ENCODE data around the gene ACER3. TPM values are rescaled to one million over a fixed set of nuclear protein-coding genes. Genes with fewer than 3 reads are reported as not detected.
"Not testable (repeated sequence)": the region's sequence is repeated elsewhere in the genome, so short reads cannot be mapped to it uniquely, and the experiment has no call there.

The ACER3 gene
- total RNA-seq, 1 experiment from 2014 or later = 10.7 TPM

DNA sequence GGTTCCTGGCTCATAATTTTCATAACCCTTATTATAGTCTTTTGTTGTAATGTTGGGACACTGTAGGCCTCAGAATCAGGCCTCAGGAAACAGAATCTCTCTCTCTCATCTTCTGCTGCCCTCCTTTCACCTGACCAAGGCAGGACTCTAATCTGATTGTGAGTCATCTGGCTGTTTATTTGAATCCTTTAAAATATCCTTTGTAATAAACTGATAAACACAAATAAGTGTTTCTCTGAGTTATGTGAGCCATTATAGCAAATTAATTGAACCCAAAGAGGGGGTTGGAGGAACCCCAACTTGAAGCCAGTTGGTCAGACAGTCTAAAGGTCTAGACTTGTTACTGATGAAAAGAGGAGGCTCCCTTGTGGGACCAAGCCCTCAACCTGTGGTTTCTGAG is 30.6 kb downstream of the ACER3 start:
- no peak overlapping the region for H3K27ac ChIP-seq (ENCODE audit: low read length)
- DNase-seq = no peak
- no peaks in the 10 kb centered on the region for H3K4me1 ChIP-seq (ENCODE audit: low read length)
- H3K36me3 ChIP-seq (ENCODE audit: insufficient read depth, low read length) = no peaks in the 10 kb centered on the region
- H3K9me2 ChIP-seq (replicated peaks; ENCODE audit: insufficient read depth, low read length) = no peaks in the 10 kb centered on the region
- no peak overlapping the region for H3K9ac ChIP-seq (ENCODE audit: low read length)
- no peak overlapping the region for H3K4me3 ChIP-seq (ENCODE audit: low read length)
- no peak overlapping the region for H2AFZ ChIP-seq (ENCODE audit: low read length)
- H3K4me2 ChIP-seq (ENCODE audit: low read depth, low read length, poor library complexity, severe bottlenecking) = no peak overlapping the region
- H4K20me1 ChIP-seq (ENCODE audit: insufficient read depth, low read depth, low read length) = 0 out of 2 replicates have a peak, but pooled peaks cover 14% of the 10 kb centered on the region
- H3K9me3 ChIP-seq (ENCODE audit: low read length) = no peaks in the 10 kb centered on the region
- no peaks in the 10 kb centered on the region for H3K79me2 ChIP-seq (ENCODE audit: low read length)
- no peaks in the 10 kb centered on the region for H3K27me3 ChIP-seq (ENCODE audit: low read length)

DNA sequence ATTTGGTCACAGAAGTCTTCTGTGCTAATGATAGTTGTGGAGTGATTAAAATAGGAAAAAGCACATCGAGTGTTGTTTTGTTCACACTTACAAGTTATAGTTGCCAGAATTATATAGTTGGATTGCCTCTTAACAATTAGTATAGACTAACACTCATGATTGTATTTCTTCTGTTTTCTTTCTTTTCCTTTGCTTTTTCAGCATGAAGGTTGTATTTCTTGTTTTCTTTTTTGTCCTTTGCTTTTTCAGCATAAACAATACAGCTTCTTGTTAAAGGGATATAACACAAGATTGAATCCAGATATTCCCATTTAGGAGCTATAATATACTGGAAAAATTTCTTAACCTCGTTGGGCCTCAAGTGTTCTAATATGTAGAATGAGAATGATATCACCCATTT is 31.1 kb downstream of the ACER3 start:
- H3K4me2 ChIP-seq (ENCODE audit: low read depth, low read length, poor library complexity, severe bottlenecking) = no peak overlapping the region
- DNase-seq = no peak

DNA sequence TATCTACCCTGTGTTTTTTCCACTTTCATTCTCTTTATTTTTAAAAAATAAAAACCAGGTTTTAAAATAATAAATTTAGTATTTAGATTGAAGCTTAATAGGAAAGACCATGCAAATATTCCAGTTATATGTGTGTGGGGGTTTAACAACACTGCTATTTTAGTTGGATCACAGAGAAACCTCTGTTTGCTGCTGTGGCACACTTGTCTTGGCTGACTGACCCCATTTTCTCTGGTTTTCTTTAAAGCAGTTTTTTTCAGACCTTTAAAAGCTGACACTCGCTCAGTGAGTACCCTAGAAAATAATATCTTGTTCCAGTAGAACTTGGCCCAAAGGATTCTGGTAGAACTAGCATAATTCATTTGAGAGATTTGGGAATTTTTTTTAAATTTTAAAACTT is 31.6 kb downstream of the ACER3 start:
- Histone ChIP-seq H3K27ac (ENCODE audit: low read length) (no peak overlapping the region), H3K4me2 (ENCODE audit: low read depth, low read length, poor library complexity, severe bottlenecking) (no peak overlapping the region), H3K4me3 (ENCODE audit: low read length) (no peak overlapping the region), H3K9ac (ENCODE audit: low read length) (no peak overlapping the region), H3K9me2 (replicated peaks; ENCODE audit: insufficient read depth, low read length) (no peaks in the 10 kb centered on the region), H3K9me3 (ENCODE audit: low read length) (no peaks in the 10 kb centered on the region), H4K20me1 (ENCODE audit: insufficient read depth, low read depth, low read length) (0 out of 2 replicates have a peak, but pooled peaks cover 10% of the 10 kb centered on the region), H3K4me1 (ENCODE audit: low read length) (no peaks in the 10 kb centered on the region), H2AFZ (ENCODE audit: low read length) (no peak overlapping the region), H3K79me2 (ENCODE audit: low read length) (no peaks in the 10 kb centered on the region), H3K27me3 (ENCODE audit: low read length) (no peaks in the 10 kb centered on the region), H3K36me3 (ENCODE audit: insufficient read depth, low read length) (no peaks in the 10 kb centered on the region)
- DNase-seq = no peak

More for the DNA sequence above, 31.1 kb downstream of the ACER3 start:
- H2AFZ ChIP-seq (ENCODE audit: low read length) = no peak overlapping the region
- no peak overlapping the region for H3K9ac ChIP-seq (ENCODE audit: low read length)
- H3K4me3 ChIP-seq (ENCODE audit: low read length) = no peak overlapping the region
- no peaks in the 10 kb centered on the region for H3K27me3 ChIP-seq (ENCODE audit: low read length)
- H3K9me2 ChIP-seq (replicated peaks; ENCODE audit: insufficient read depth, low read length) = no peaks in the 10 kb centered on the region
- H3K9me3 ChIP-seq (ENCODE audit: low read length) = no peaks in the 10 kb centered on the region
- no peaks in the 10 kb centered on the region for H3K79me2 ChIP-seq (ENCODE audit: low read length)
- no peak overlapping the region for H3K27ac ChIP-seq (ENCODE audit: low read length)
- H3K4me1 ChIP-seq (ENCODE audit: low read length) = no peaks in the 10 kb centered on the region
- no peaks in the 10 kb centered on the region for H3K36me3 ChIP-seq (ENCODE audit: insufficient read depth, low read length)
- 0 out of 2 replicates have a peak, but pooled peaks cover 10% of the 10 kb centered on the region for H4K20me1 ChIP-seq (ENCODE audit: insufficient read depth, low read depth, low read length)

DNA sequence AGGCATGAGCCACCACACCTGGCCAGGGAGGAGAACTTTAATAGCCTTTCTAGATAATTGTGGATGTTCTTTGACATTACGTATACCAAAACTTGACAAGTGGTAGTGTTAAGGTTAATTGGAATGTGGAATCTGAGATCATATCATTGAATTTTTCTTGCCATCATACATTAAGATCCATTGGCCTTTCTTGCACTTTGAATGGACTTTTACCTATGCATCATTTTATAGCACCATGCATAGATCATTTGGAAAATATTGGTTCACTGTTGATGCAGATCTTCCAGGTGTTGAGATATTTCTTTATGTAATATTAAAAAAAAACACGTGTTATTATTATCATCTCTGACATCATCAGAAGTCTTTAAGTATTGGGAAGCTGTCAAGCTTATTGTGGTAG is 36.5 kb downstream of the ACER3 start:
- no peak overlapping the region for H3K4me3 ChIP-seq (ENCODE audit: low read length)
- H2AFZ ChIP-seq (ENCODE audit: low read length) = no peak overlapping the region
- no peaks in the 10 kb centered on the region for H3K9me3 ChIP-seq (ENCODE audit: low read length)
- H3K4me1 ChIP-seq (ENCODE audit: low read length) = no peaks in the 10 kb centered on the region
- no peak overlapping the region for H3K9ac ChIP-seq (ENCODE audit: low read length)
- H3K36me3 ChIP-seq (ENCODE audit: insufficient read depth, low read length) = no peaks in the 10 kb centered on the region
- H4K20me1 ChIP-seq (ENCODE audit: insufficient read depth, low read depth, low read length) = 0 out of 2 replicates have a peak, but pooled peaks cover 3% of the 10 kb centered on the region
- no peaks in the 10 kb centered on the region for H3K27me3 ChIP-seq (ENCODE audit: low read length)
- no peak for DNase-seq
- no peak overlapping the region for H3K27ac ChIP-seq (ENCODE audit: low read length)
- no peaks in the 10 kb centered on the region for H3K79me2 ChIP-seq (ENCODE audit: low read length)
- no peak overlapping the region for H3K4me2 ChIP-seq (ENCODE audit: low read depth, low read length, poor library complexity, severe bottlenecking)
- H3K9me2 ChIP-seq (replicated peaks; ENCODE audit: insufficient read depth, low read length) = no peaks in the 10 kb centered on the region

DNA sequence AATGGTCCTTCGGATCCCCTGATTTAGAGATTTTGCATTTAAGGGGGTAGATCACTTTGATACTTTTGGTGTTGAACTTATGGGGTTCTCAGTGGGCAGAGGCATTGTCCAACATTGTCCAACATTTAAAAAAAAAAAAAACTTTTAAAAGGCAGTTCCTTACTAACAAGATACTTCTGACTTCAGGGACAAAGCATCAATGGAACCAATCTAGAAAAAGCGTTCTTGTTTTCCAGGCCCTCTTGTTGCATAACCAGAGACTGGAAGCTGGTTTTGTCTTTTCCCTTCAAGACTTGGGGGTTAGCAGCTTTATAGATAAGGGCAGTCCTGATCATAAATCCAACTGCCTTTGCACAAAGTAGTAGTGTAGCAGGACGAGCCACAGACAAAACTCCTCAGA is 40.4 kb downstream of the ACER3 start:
- H4K20me1 ChIP-seq (ENCODE audit: insufficient read depth, low read depth, low read length) = no peaks in the 10 kb centered on the region
- H3K36me3 ChIP-seq (ENCODE audit: insufficient read depth, low read length) = no peaks in the 10 kb centered on the region
- H3K9me3 ChIP-seq (ENCODE audit: low read length) = no peaks in the 10 kb centered on the region
- no peak overlapping the region for H3K4me2 ChIP-seq (ENCODE audit: low read depth, low read length, poor library complexity, severe bottlenecking)
- no peak overlapping the region for H3K9ac ChIP-seq (ENCODE audit: low read length)
- no peak overlapping the region for H3K4me3 ChIP-seq (ENCODE audit: low read length)
- no peaks in the 10 kb centered on the region for H3K4me1 ChIP-seq (ENCODE audit: low read length)
- no peak overlapping the region for H2AFZ ChIP-seq (ENCODE audit: low read length)
- no peaks in the 10 kb centered on the region for H3K79me2 ChIP-seq (ENCODE audit: low read length)
- no peaks in the 10 kb centered on the region for H3K9me2 ChIP-seq (replicated peaks; ENCODE audit: insufficient read depth, low read length)
- DNase-seq = no peak
- no peak overlapping the region for H3K27ac ChIP-seq (ENCODE audit: low read length)
- no peaks in the 10 kb centered on the region for H3K27me3 ChIP-seq (ENCODE audit: low read length)

DNA sequence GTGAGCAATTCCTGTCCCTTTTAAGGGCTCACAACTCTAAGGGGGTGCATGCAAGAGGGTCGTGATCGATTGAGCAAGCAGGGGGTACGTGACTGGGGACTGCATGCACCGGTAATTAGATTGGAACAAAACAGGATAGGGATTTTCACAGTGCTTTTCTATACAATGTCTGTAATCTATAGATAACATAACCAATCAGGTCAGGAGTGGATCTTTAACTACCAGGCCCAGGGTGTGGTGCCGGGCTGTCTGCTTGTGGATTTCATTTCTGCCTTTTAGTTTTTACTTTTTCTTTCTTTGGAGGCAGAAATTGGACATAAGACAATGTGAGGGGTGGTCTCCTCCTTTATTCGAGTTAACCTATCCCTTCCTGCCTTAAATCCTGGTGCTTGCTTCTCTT is 40.9 kb downstream of the ACER3 start:
- H3K36me3 ChIP-seq (ENCODE audit: insufficient read depth, low read length); H3K4me1 ChIP-seq (ENCODE audit: low read length); H3K4me2 ChIP-seq (ENCODE audit: low read depth, low read length, poor library complexity, severe bottlenecking); H4K20me1 ChIP-seq (ENCODE audit: insufficient read depth, low read depth, low read length); H3K9ac ChIP-seq (ENCODE audit: low read length); H3K27ac ChIP-seq (ENCODE audit: low read length); H3K4me3 ChIP-seq (ENCODE audit: low read length); H3K79me2 ChIP-seq (ENCODE audit: low read length); H3K9me3 ChIP-seq (ENCODE audit: low read length); DNase-seq; H3K9me2 ChIP-seq (replicated peaks; ENCODE audit: insufficient read depth, low read length); H2AFZ ChIP-seq (ENCODE audit: low read length); H3K27me3 ChIP-seq (ENCODE audit: low read length): not testable (repeated sequence)

DNA sequence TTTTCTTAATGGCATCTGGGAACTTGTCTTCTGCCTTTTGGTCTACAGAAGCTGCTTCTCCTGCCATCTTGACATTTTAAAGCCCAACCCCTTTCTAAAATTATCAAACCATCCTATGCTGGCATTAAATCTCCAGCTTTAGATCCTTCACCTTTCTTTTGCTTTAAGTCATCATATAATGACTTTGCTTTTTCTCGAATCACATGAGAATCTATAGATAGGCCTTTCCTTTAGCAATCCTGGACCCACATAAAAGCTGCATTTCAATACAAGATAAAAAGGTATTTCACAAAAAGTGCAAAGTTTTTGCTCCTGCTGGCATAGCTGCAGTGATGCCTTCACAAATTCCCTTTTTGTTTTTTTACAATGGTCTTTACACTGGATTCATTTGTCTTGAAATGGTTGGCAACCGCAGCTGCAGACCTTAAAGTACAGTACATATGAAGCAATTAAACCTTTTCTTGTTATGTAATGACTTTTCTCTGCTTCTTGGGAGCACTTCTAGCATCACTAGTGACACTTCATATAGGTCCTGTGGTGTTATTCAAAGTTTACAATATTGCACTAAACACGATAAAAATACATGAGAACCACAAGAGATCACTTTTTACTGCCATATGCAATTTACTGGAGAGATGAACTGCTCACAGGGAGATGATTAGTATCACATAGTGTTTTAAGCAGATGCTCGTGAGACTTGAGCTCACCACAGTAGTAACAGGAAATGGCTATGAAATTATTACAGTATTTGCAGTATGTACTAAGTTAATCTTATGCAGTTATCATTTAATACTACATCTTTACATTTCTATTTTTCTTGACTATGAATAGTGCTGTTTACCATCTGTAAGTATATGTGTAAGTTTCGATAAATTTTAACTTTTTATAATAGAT is 41.6 kb downstream of the ACER3 start:
- Histone ChIP-seq H4K20me1 (ENCODE audit: insufficient read depth, low read depth, low read length) (no peaks in the 10 kb centered on the region), H3K4me1 (ENCODE audit: low read length) (no peaks in the 10 kb centered on the region), H3K9me3 (ENCODE audit: low read length) (no peaks in the 10 kb centered on the region), H3K4me3 (ENCODE audit: low read length) (no peak overlapping the region), H3K27ac (ENCODE audit: low read length) (no peak overlapping the region), H3K9ac (ENCODE audit: low read length) (no peak overlapping the region), H3K36me3 (ENCODE audit: insufficient read depth, low read length) (no peaks in the 10 kb centered on the region), H3K27me3 (ENCODE audit: low read length) (no peaks in the 10 kb centered on the region), H3K4me2 (ENCODE audit: low read depth, low read length, poor library complexity, severe bottlenecking) (no peak overlapping the region), H3K79me2 (ENCODE audit: low read length) (no peaks in the 10 kb centered on the region), H3K9me2 (replicated peaks; ENCODE audit: insufficient read depth, low read length) (no peaks in the 10 kb centered on the region), H2AFZ (ENCODE audit: low read length) (no peak overlapping the region)
- no peak for DNase-seq

DNA sequence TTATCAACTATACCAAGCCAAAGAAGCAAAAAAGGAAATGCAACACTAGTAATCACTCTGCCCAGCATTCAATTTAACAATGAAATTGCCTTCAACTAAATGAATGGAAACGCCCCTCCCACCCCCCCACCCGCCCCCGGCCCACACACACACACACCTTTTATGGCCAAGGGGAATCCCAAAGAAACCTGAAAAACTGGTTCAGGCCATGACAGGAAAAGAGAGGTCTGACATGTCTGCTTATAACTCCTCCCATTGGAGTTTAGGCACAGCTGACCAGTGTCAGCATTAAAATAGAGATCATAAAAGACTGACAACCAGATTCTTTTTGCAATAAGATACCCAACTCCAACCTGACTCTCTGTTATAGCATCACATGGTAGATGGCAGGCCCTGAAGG is 42.6 kb downstream of the ACER3 start:
- DNase-seq = no peak
- Histone ChIP-seq H2AFZ (ENCODE audit: low read length) (no peak overlapping the region), H3K4me1 (ENCODE audit: low read length) (no peaks in the 10 kb centered on the region), H3K9ac (ENCODE audit: low read length) (no peak overlapping the region), H3K9me3 (ENCODE audit: low read length) (no peaks in the 10 kb centered on the region), H3K27ac (ENCODE audit: low read length) (no peak overlapping the region), H4K20me1 (ENCODE audit: insufficient read depth, low read depth, low read length) (no peaks in the 10 kb centered on the region), H3K79me2 (ENCODE audit: low read length) (no peaks in the 10 kb centered on the region), H3K36me3 (ENCODE audit: insufficient read depth, low read length) (no peaks in the 10 kb centered on the region), H3K4me2 (ENCODE audit: low read depth, low read length, poor library complexity, severe bottlenecking) (no peak overlapping the region), H3K27me3 (ENCODE audit: low read length) (no peaks in the 10 kb centered on the region), H3K4me3 (ENCODE audit: low read length) (no peak overlapping the region), H3K9me2 (replicated peaks; ENCODE audit: insufficient read depth, low read length) (no peaks in the 10 kb centered on the region)

Data from Karpas-422 (cell line).